SHP77 treated with DMSO at 0.1 percent for 48 hours (cell line): ENCODE results near the gene MAFG.

Experiments
- DNase-seq: peaks from one replicate; lab custom pipeline; 2025; lab: John Stamatoyannopoulos, UW

Gene MAFG

DNA sequence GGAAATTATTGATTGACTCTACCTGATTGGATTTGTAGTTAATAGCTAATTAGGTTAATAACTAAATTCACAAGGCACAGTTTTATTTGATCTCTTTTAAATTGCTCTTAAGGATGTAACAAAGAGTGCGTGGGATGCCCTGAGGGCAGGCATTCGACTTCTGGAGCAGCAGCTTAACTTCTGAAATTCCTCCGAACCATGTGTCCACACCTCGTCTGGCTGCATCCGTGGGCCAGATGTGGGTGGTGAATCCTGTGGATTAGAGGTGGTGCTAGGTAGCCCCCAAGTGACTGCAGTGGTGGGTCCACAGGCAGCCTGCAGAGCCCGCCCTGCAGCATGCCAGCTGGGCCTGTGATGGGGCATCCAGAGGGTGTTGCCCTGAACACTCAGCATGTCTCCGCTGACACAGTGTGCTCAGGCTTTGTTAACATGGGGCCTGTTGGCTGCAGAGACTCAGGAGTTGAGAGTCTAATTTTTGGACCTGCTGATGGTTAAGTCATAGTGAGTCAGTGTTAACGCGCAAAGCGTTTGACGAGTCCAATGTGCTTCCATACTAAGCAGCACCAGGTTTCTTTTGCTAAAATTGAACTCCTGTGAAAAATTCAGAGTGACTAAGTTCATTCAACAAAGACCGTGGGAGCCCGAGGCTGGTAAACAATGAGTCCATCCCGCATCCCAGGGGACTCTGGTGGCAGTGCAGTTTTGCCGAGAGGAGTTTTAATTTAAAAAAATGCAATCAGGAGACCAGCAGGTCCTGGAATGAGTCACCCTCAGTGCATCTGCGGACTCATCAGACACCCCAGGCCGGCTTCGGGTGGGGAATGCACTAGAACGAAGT lies 29.3 kb downstream of the MAFG start:
- DNase-seq: no peak

DNA sequence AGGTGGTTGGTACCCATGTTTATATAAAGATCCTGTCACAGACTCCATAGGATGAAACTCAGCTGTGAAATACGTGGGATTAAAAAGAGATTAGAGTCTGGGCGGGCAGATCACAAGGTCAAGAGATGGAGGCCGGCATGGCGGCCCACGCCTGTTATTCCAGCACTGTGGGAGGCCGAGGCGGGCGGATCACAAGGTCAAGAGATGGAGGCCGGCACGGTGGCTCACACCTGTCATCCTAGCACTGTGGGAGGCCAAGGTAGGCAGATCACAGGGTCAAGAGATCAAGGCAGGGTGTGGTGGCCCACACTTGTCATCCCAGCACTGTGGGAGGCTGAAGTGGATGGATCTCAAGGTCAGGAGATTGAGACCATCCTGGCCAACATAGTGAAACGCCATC lies 32.1 kb downstream of the MAFG start:
- no peak for DNase-seq

DNA sequence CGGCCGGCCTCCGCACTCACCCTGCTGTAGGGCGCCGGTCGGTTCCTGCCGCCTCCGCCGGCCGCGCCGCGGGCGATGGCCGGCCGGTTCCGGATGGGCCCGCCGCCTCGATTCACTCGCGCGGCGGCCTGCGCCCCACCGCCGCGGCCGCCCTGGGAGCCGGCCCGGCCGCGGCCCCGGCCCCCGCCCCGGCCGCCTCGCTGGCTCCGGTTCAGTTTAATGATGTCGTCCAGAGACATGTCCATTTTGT lies 36.3 kb downstream of the MAFG start:
- no peak for DNase-seq

DNA sequence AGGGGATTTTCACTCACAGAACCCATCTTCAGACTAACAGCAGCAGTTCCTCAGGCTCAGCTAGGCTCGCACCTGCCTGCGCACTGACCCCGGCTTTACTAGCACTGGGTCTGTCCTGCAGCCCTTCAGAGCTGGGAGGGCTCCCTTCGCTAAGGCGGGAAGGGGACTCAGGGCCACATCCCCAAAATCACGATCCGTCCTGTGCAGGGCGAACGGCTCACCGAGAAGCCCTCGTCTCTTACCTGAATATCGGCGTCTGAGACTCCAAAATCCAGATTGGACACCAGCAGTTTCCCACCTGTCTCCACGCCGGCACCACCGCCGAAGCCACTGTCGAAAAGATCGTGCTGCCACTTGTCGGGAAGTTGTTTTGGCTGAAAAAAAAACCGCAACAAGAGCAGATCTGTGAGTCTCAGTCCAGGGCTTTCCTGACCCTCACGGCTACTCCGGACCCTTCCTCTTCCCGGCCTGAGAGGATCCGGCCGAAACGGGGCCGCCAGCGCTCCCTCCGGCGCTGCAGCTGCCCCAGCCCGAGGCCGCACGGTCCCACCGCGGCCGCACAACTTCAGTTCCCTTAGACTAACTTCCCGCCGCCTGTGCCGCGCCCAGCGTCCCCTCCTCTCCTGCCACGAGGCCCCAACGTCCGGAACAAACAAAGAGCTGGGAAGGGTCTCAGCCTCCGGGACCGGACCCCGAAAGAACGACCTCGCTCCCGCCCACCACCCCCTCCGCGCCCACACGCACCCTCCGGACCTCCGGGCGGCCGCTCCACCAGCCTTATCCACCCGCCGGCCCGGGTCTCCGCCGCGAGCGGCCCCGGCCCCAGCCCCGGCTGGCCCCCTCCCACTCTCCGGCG lies 36.9 kb downstream of the MAFG start:
- no peak for DNase-seq

DNA sequence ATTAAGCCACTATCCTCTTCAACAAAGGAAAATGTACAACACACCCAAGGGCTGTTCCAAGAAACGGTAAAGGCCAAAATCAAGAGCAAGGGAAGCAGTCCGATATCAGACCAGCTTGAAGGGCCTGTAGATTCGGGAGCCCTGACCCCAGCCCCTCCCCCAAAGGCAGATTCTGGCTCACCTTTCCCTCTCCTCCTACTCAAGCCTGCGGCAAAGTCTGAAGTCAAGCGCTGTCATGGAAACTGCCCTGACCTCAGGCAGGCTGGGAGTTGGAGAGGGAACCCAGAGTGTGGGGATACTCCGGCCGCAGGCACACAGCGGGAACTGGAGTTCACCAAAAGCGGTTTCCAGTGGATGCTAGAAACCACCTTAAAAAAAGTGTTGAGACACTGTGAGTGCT lies 37.9 kb downstream of the MAFG start:
- no peak for DNase-seq

DNA sequence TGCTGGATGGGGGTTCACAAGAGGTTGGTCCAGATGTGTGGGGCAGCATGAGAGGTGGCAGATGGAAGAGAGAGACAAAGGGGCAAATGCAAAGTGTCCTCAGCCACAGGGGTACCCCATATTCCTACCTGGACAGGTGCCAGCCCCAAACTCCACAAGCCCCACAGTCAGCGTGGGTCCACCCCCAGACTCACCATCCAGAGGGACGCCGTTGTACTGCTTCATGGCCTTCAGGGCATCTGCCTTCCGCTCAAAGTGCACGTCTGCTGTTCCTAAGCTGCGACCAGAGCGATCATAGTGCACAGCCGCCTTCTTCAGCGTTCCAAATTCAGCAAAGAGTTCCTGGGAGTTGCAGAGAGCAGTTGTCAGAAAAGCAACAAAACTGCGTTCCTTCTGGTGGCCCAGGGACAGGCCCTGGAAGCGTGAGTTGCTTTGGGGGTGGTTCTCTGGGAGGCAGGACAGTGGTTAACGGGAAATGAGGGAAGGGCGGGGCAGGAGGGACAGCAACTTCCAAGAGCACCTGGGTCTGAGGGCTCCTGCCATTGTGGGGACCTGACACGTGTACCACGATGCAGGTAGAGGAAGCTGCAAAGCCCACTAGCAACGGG lies 38.4 kb downstream of the MAFG start:
- DNase-seq: no peak

DNA sequence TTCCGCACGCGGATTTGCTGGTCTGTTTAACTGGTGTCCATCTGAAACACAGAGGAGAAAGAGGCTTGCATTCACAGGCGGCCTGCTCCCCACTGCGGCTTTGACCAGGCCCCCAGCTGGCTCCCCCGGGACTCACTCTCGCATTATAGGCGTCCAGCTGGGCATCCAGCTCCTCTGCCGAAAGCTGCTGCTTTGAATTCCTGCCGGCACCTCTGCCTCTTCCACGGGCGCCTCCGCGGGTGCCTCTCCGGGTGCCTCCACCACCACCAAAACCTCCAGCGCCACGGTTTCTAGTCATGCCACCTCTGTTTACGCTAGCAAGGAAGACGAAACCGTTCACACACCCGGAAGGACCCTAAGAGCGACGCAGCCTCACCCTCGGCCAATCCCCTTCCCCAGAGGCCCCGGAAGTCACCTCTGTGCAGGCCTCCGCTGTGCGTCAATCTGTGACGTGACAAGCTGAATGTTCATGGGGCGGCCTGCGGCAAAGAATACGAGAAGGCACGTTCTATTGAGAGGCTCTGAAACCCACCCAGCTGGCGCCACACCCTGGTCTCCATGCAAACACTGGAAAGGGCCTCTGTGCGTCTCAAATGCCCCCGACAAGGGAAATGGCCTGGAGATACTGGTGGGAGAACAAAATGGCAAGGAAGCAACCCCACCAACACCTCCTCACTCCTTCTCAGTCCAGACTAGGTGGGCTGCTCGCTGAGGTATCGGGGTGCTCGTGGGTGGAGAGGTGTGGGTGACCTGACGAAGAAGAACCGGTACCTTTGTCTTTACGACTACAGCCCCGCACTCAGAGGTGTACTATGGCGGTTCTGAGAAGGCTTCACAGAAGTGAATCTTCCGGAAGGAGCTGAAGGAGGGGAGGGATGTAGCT lies 39.2 kb downstream of the MAFG start:
- no peak for DNase-seq

DNA sequence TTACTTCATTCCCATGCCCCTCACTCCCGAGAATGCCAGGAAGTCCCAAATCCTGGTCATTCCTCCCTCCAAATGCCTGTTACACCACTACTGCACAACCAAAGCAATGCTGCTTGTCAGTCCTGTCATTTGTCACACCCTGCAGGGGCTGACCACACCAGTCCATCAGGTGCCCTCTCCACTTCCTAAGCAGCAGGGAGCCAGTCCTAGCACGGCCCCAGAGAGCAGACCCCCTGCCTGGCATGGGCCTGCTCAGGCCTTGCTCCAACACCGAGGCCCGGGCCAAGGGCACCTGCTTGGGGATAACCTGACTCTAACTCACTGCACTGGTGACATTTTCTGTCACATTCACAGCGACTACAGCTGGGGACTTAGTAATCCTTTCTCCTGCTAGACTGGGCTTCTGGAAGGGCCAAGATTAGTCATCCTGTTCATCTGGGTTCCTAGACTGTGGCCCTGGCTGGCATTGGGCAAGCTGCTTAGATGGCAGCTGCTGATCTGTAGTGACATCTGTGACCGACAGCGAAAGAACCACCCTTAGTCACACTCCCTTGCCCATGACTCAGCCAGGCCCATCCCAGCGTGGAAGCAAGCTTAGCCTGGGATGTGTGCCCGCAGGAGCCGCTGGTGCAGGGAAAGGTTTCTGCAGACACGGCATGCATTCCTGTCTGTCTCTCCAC lies 41.5 kb downstream of the MAFG start:
- DNase-seq: no peak

DNA sequence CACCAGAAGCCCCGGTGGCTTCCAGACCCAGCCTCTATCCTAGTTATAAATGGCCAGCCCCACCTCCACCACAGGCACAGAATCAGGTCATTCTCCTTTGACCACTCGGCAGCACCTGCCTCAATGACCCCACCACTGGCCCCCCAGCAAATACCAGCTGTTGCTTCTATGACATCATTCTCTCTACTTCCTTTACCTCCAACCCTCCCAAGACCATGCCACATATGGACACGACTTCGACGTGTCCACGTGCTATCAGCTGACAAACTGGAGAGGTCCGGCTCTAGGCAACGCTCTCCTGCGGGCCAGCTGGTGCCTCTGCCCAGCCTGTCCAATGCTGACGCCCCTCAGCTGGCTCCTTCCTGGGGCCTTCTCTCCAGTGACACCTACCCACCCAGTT lies 42.1 kb downstream of the MAFG start:
- no peak for DNase-seq

DNA sequence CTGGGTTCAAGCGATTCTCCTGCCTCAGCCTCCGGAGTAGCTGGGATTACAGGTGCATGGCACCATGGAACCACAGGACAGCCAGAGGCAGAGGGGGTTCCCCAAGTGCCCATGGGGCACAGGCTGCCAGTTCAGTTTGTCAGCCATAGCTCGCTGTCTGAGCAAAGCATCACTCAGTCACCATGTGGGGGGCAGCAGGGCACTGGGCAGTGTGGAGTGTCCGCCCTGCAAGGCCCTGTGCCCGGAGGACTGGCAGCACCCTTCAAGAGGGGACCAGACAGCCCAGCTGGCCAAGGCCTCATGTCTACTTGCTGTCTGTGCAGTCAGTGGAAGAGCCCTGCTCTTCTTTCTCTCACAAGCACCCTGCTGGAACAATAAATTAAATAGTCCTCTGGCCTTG lies 42.6 kb downstream of the MAFG start:
- DNase-seq: no peak

DNA sequence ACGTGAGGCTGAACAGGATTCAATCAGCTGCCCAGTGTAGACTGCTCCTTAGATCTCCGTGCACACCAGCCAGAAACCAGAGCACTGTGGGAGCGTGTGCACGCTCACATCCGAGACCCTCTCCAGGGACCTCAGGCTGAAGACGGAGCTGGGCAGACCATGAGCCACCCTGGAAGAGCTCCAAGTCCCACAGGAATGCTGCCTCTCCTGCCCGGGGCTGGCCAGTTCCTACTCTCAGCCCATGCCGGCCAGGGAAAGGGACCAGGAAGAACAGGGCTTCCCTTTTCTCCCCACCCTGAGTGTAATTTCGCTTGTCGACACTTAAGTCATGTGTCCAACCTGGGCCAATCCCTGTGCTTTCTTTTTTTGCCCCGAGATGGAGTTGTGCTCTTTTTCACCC lies 43.0 kb downstream of the MAFG start:
- DNase-seq: no peak

DNA sequence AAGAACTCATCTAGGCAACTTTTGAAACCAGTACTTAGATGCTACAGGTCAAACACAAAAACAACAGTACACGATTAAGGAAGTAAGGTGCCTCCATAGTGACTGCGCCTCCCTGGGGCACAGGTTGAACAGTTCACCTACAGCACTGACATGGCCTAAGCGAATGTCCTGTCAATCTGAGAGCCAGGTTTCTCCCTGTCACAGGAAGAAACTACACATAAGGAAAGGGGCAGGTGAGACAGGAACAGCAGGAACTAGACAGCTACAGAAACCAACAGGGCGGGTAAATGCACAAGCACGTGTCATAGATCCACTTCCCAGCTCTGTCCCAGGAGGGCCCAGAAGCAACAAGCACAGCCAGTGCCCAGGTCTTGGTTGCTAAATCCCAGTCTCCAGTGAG lies 48.4 kb downstream of the MAFG start:
- no peak for DNase-seq

DNA sequence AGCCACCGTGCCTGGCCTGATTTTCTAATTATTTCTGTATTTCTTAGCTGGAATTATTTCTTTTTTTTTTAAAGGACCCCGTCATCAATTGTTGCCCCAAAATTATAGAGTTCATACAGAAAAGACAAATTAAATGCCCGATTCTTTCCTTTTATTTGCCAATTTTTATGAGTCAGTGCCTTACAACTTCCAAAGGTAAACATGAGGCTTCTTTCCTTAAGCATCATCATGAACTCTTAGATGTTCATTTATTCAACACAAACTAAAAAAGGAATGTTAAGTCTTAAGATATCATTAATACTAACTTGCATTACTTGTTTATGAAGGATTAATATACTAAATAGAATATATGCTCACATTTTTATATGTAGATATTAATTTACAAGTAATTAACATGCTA lies 49.2 kb downstream of the MAFG start:
- DNase-seq: no peak

DNA sequence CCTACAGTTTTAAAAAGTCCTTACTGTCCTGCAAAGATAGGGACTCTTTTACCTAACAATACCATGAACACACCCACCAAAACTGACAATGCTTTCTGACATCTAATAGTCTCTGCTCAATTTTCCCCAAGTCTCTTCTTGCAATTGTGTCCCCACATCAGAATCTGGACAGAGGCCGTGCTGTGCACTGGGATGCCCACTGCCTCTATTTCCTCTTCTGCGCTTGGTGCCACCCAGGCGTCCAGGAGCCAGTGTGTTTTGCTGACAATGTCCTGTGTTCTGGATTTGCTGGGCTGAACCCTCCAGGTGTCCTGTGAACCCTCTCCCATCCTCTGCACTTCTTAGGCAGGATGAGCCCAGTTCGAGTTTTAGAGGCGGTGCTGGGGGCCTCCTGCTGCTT lies 50.0 kb downstream of the MAFG start:
- DNase-seq: no peak

DNA sequence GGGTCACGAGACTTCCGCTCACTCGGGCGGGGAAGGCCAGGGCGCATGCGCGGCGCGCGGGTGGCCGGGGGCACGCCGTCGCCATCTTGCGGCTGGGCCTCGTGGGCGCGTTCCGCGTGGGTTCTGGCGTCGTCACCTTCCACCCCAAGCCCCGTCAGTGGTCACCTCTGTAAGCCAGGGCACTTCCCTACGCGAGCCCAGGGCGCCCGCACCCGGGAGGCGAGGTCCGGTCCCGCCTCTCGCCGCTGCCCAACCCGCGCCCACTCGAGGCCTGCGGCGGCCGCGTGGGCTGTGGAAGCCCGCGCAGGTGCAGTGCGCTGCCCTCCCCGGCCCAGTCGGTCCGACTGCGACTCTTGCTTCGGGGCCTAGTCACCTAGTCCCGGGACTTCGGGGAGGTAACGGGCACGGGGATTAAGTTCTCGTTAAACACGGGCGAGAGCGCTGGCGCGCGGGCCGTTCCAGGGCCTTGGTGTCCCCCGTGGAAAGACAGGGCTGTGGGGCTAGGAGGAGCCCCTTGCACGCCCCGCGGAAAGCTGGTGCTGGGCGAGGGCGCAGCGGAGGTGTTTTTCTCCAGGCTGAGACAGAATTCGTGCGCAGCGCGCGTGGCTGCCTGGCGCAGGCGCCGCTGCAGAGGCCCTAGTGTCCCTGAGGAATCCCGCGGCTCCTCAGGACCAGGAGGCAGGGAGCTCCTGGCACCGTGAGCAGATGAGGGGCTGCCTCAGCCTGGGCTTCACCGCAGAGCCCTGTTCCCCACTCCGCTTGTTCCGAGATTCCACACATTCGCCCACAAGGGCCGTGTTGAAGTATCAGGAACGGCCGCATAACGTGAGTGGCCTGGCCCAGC lies 55.9 kb downstream of the MAFG start:
- peak; percentile 59 for DNase-seq

DNA sequence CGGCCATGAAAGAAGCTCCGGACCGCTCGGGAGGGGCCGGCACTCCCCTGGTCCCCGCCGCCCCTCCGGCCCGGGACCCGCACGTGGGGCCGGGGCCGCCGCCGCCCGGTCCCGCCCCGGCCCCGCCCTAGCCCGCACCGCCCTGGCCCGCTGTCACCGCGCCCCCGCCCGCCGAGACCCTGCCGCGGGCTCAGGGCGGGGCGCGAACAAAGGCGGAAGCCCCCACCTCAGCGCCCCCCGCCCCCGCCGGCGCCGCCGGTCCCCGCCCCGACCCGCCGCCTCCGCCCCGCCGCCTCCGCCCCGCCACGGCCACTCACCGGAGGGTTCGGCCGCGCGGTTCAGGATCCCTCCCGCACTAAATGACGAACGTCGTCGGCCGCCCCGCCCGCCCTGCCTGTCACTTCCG lies 56.6 kb downstream of the MAFG start, which contains the start of gene ARHGDIA:
TSS of gene ARHGDIA (minus strand) at position 357 of the 406 bp plus-strand sequence. CDS start 1,407 bp downstream, outside the sequence.
- DNase-seq: no peak

DNA sequence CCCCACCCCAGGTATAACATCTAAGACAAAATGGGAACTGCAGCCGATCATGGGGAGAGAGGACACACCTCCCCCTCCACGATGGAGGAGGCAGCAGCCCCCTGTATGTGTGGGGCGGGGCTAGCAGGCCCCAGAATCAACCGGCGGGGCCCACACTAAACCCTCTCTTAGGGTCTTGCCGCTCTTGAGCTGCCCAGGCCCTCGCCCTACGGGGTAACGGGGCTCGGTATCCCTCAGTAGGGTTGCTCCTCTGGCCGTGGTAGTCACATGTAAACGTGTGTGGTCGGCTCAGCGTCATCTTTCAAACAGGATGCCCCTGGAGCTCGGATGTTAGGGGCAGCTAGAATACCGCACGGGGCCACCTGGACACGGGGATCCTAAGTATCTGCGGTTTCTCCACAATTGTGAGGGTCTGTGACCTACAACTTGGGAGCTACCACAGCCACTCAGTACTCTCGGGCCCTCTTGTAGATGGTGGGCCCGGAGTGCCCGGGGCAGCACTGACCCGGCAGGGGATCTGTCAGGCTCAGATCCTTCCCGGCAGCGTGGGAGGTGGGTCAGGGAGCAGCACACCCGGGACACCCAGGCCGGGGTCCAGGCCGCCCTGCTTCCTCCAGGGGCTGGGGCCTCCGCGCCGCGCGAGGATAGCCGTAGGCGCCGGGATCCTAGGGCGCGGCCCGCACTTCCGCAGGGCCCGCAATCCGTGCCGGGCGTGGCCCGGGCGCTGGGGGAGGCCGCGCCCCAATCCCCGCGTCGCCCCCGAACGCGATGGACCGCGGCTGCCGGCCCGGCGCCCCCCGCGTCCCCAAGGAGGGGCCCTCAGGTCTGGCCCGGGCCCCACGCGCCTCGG lies 57.2 kb downstream of the MAFG start:
- no peak for DNase-seq

DNA sequence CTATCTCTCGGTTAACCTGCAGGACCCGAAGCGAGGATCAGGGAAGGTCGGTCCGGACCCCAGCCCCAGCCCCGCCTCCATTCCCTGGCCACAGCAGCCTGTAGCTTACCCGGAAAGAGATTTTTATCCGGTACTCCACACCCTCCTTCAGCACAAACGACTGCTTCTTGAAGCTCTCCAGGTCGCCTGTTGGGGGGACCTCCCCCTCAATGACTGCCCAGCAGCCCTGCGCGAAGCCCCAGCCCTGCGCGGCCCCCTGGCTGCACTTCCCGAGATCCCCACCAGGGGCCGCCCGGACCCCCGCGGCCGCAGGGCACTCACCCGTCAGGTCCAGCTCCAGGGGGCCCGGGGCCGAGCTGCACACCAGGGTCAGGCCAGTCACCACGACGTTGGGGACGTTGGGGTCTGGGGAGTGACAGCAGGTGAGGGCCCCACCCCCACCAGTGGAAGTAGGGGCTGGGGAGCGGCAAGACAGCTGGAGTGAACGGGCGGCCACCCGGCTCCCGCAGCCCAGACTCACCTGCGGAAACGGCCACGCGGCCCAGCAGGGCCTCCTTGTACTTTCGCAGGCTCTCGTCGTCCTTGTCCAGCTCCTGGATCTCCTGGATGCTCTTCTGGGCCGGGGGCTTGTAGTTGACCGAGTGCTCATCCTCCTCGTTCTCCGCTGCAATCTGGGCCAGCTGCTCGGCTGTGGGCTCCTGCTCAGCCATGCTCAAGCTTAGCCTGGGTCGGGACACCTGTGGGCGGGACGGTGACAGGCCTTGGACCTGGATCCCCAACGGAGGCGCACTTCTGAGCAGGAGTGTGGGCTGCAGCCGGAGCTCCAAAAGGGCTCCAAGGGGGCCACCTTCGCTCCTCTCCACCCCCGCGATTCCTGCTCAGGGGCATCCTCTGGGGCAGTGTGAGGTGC lies 58.1 kb downstream of the MAFG start:
- DNase-seq: no peak
